GM12865 (cell line): Measurements from ENCODE around the gene XPO1.
"Not testable (repeated sequence)": the region's sequence is repeated elsewhere in the genome, so short reads cannot be mapped to it uniquely, and the experiment has no call there.

Source experiments
- DNase-seq: peaks from one replicate; pipeline ENCODE4 v3.0.0; 2010; ENCODE audit warnings: low read depth
- H3K4me3 ChIP-seq: 2 replicates; pipeline ENCODE4 v1.5.1; 2011; ENCODE audit warnings: mild to moderate bottlenecking, low read depth, low read length, control low read depth
- TF ChIP-seq, protein P1 (sequence below): IDR thresholded peaks from 2 replicates; pipeline ENCODE4 v1.5.1; 2011; ENCODE audit warnings: low read length, control low read depth, low read depth, inconsistent platforms; ENCODE audit not compliant: insufficient read depth; ENCODE audit errors: missing control alignments

XPO1 gene

DNA sequence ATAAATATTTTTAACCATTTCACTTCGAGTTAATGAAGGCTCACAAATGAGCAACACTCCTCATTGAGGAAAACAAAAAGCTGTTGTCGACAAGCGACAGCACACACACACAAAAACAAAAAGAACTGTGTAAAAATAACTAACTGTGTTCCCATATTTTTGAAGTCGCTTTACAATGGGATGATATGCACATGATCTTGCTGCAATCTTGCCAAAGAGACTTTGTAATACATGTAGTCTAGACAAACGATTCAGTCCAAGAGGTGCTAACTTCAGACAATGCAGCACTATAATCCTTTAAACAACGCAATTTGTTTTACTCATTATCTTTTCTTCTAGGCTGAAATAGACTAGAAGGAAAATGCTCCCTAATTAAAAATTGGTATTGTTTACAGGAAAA is 60.1 kb downstream of the XPO1 start:
- DNase-seq, result no peak
- no peak overlapping the region for H3K4me3 ChIP-seq
- TF ChIP-seq, protein P1, sequence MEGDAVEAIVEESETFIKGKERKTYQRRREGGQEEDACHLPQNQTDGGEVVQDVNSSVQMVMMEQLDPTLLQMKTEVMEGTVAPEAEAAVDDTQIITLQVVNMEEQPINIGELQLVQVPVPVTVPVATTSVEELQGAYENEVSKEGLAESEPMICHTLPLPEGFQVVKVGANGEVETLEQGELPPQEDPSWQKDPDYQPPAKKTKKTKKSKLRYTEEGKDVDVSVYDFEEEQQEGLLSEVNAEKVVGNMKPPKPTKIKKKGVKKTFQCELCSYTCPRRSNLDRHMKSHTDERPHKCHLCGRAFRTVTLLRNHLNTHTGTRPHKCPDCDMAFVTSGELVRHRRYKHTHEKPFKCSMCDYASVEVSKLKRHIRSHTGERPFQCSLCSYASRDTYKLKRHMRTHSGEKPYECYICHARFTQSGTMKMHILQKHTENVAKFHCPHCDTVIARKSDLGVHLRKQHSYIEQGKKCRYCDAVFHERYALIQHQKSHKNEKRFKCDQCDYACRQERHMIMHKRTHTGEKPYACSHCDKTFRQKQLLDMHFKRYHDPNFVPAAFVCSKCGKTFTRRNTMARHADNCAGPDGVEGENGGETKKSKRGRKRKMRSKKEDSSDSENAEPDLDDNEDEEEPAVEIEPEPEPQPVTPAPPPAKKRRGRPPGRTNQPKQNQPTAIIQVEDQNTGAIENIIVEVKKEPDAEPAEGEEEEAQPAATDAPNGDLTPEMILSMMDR, result no peak

DNA sequence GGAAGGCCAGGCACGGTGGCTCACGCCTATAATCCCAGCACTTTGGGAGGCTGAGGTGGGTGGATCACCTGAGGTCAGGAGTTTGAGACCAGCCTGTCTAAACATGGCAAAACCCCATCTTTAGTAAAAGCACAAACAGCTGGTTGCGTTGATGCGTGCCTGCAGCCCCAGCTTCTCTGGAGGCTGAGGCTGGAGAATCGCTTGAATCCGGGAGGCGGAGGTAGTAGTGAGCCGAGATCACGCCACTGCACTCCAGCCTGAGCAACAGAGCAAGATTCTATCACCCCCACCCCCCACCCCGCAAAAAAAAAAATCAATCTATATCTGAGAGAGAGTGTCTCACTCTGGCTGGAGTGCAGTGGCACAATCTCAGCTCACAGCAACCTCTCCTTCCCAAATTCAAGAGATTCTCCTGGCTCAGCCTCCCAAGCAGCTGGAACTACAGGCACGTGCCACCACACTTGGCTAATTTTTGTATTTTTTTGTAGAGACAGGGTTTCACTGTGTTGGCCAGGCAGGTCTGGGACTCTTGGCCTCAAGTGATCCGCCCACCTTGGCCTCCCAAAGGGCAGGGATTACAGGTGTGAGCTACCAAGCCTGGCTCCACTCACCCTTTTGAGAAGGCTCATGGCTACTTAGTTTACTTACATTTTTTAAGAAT is 61.1 kb downstream of the XPO1 start:
- DNase-seq, H3K4me3 ChIP-seq: not testable (repeated sequence)

DNA sequence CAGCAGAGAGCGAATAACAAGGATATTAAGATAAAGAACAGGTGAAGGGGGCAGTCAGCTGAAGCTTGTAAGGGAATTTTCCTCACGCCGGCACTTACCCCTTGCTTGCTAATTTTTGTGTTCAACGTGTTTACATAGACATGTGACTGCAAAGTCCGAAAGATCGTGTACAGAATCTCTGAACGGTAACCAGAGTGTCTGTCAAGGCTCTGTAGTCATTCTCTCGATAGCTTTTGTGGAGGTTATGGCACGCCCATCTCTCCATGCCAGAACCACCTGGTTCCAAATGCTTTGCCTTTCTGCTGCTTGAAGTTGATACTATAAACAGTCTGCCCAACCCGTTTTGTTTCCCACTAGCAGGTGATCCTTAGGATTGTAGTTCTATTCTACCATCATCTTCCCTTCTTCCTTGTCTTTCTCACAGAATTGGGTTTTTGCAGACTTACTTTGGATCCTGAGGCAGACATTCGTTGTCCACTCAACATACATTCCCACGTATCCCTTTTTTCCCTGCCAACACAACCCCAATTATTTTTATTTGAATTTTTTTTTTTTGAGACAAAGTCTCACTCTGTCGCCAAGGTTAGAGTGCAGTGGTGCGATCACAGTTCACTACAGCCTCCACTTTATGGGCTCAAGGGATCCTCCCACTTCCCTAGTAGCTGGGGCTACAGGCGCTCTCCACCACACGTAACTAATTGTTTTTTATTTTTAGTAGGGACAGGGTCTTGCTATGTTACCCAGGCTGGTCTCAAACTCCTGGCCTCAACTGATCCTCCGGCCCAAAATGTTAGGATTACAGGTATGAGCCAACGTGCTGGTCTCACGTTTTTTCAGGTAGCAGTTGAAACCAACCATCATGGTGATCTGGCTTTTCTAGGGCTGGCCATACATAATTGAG is 66.0 kb downstream of the XPO1 start:
- DNase-seq, result peak; percentile 67
- peak overlapping the region; percentile 78 for H3K4me3 ChIP-seq
- TF ChIP-seq, protein P1, result no peak

DNA sequence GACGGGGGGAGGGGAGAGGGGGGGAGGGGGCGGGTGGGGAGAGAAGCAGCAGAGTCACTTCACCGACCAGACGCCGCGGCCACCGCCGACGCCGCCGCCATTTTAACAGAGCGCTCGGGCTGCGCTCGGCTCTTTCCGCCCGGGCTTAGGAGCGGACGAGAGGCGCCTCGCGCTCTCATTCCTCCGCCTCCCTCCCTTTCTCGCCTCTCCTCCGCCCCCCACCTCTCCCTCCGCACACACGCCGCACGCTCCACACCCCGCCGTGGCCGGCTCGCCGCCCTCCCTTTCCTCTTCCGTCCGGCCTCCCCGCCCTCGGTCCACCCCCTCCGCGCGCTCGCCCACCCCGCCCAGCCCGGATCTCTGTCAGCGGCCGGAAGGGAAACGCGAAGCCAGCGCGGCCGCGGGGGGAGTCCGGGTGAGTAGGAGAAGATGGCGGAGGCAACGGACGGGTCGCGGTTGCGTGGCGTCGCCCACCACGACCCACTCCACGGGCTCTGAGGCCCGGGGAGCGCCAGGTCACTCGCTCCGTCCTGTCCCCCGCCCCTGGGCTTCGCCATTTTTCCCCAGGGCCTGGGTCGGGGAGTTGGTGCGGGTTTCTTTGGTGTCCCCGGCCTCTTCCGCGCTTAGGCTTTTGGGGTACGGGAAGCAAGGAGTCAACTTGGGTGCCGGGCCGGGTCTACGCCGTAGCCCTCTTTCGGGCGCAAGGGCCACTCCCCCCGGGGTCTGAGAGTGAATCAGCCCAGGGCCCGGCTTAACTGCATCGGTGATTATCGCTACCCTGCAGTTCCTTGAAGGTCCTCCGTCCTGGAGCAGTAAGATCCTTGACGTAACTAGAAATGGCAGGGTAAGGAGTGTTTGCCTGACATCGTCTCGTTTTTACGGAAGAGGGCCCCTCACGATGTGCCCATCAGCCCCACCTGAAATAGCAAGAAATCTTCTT is 66.9 kb downstream of the XPO1 start, which contains the start of gene USP34:
Gene USP34 (minus strand): TSS at position 123 of the 940 bp plus-strand sequence. CDS start 395 bp downstream, outside the sequence.
- peak; percentile 99 for DNase-seq
- TF ChIP-seq, protein P1, result peak; percentile 3
- H3K4me3 ChIP-seq, result peak within 1 kb of the TSS; percentile 78

DNA sequence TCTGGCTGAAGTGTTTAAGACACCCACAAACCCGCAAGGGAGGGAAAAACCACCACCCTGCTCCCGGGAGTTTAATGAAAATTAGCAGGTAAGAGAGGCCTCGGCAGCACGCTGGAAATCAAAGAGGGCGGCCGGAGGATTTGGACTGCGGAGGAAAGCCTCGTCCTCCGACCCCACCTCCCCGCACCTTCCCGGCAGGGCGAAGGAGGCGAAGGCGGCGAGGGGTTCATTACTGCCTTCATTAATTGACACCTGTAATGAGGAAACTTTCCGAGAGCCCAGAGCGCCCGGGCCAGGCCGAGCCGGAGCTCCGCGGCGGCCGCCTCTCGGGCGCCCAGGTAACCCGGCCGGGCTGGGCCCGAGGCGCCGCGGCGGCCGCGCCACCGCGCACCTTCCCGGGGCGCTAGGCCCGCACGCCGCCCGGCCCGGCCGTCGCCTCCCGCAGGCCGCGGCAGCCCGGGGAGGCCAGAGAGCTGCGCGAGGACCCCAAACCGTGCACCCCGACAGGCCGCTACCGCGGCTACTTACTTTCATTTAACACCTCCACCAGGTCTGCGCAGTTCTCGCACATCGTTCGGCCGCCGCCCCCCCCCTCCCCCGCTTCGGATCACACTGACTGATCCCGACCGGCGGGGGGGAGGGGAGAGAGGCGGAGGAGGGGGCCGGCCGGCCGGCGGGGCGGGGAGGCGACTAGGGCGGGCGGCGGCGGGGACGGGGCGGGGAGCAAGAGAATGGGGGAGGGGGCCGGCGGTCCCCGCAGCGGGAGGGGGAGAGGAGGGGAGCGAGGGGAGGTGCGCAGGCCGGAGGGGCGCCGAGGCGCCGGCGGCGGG is 67.8 kb downstream of the XPO1 start:
- peak overlapping the region; percentile 74 for H3K4me3 ChIP-seq
- peak; percentile 93 for DNase-seq
- TF ChIP-seq, protein P1, result no peak

DNA sequence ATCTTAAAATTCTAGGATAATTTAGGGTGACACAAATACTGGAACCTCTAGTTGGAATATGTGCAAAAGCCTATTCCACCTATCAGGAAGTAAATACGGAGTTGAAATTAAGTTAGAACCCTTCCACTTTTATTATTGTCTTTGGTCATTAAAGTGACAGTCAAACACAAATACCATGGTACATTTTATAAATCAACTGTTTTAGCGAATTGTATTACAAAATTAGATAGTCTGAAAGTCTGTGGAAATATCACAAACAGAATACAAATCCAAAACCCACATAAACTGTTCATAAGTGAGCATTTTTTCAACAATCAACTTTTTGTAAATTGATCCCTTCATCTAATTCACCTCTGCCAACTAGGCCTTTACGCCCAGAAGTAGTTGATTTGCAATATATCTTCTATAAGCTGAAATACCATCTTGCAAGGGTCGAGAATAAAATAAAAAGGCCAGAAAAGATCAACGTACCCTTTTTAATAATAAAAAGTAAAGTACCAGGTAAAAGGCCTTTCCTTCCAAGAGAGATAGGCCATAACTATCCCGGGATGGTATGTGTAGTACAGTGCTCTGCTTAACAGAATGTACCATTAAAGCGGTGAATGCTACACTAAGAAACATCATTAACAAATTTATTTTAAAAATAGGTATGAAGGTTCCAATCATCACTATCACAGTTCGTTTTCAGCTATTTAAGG is 68.6 kb downstream of the XPO1 start:
- TF ChIP-seq, protein P1, result no peak
- DNase-seq, result no peak
- H3K4me3 ChIP-seq, result peak overlapping the region; percentile 74

DNA sequence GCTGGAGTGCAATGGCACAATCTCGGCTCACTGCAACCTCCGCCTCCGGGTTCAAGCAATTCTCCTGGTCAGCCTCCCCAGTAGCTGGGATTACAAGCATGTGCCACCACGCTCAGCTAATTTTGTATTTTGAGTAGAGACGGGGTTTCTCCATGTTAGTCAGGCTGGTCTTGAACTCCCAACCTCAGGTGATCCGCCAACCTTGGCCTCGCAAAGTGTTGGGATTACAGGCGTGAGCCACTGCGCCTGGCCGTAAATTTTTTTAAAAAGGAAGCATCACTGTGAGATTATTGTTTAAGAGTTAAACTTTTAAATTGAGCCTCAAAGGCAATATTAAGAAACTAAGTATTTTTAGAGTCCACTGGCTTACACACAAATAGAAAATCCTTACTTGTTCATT is 69.9 kb downstream of the XPO1 start:
- H3K4me3 ChIP-seq, result peak overlapping the region; percentile 74
- not testable (repeated sequence) for DNase-seq
